T-helper 1 cell treated with Interleukin-12 subunit alpha and Interleukin-12 subunit beta and Interleukin-4 antibody, amounts not matched to agents 30 ng/mL and 1 ng/mL, for 36 hours (primary cell): ENCODE data around the gene TPD52L2. TPM values are rescaled to one million over a fixed set of nuclear protein-coding genes. Genes with fewer than 3 reads are reported as not detected.

ENCODE experiments used
- intact Hi-C: fragments of 100-400 bp; cut with micrococcal nuclease; formaldehyde crosslinking; loops from one replicate; pipeline ENCODE4 v1.15.1; 2024
- total RNA-seq: library from RNA; stranded (reverse); gene quantifications from 2 replicates; pipeline ENCODE4 v1.2.3, GENCODE V29; 2022

Gene TPD52L2
- total RNA-seq: 53.8 and 53.9 TPM in 2 replicates

DNA sequence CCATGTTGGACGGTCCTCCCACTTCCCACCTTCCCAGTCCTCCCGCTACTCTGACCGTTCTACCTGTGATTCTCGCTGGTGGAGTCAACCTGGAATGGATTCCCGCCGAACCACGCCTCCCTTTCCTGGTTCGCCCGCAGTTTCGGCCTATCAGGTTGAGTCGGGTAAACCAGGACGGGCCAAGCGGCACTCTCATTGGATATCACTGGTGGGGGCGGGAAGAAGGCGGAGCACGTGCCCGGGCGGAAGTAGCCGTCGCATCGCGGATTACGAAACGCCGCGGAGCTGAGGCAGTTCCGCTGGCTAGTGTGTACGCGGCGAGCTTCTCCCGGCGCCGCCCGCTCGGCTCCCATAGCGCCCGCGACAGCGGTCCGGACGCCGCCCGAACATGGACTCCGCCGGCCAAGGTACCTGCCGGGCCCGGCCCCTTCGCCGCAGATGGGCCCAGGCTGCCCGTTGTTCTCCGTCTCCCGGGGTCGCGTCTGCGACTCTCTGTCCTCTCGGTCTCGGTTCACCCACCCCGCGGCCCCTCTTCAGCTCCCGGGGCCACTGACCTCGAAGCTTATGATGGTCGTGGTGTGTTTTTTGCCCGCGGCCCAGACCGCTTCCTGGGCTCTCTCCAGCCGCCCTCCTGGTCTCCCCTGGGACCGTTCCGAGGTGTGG, at the start of gene TPD52L2:
TSS of gene TPD52L2 (plus strand) at position 293 of the 663 bp plus-strand sequence. CDS start at position 389, 96 bp downstream.
- intact Hi-C loops: loop anchor here (1.0 to 5.0 kb wide), 17 partner anchors 8 to 345 kb away; partner anchors contain the start of genes ARFRP1, FNDC11, GMEB2 and LIME1

DNA sequence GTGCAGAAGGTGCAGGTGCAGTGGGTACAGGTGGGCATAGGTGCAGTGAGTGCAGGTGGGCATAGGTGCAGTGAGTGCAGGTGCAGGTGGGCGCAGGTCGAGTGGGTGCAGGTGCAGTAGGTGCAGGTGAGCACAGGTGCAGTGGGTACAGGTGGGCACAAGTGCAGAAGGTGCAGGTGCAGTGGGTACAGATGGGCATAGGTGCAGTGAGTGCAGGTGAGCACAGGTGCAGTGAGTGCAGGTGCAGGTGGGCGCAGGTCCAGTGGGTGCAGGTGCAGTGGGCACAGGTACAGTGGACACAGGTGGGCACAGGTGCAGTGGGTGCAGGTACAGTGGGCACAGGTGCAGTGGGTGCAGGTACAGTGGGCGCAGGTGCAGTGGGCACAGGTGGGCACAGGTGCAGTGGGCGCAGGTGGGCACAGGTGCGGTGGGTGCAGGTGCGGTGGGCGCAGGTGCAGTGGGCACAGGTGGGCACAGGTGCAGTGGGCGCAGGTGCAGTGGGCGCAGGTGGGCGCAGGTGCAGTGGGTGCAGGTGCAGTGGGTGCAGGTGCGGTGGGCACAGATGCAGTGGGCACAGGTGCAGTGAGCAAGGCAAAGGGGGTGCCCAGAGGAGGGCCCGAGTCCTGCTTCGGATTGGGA, 49.3 kb upstream of the TPD52L2 start:
- intact Hi-C loops: no loop called here

DNA sequence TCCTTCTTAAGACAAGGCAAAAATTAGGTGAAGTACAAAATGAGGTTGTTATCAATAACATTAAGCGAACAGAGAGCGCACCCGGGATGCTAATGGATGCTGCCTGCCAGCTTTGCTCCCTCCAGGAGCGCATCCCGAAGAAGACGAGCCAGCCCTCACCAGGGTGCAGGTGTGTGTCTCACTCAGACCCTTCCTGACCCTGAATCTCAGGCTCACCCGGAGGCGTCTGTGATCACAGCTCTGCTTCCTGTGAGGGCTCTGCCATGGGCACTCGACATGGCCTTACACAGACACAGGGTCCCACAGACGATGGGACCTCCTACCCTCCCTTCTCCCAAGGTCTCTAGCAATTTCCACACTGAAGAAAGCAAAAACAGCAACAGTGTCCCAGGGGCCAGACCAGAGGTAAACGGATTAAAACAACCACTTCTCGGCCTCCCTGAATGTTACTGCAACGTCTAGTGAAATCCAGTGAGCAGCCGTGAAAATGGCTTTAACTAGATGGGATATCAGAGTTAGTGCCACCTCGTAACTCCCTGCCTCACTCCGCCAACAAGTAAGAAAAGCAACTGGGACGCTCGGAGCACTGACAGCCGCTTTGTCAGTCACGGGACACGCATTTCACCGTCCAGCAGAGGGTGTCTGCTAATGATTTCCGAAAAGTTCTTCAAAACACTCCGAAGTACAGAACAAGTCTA, 45.7 kb upstream of the TPD52L2 start:
- intact Hi-C loops: no loop called here

DNA sequence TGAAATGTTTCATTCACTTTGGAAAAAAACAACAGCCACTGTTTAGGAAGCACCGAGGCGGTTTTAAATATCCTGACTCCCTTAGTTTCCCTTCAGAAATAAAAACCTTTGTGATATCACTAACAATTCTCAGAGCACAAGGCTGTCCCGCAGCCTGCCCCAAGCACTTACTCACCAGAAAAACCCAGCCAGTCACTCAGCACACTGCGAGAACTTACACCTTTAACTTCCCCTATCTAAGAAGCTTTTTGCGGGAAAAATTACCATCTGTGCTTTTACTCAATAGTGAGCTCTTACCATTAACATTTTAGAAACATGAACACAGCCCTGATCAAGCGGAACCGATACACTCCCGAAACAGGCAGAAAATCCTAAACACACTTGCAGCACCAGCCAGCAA, 43.3 kb upstream of the TPD52L2 start:
- intact Hi-C loops: no loop called here

DNA sequence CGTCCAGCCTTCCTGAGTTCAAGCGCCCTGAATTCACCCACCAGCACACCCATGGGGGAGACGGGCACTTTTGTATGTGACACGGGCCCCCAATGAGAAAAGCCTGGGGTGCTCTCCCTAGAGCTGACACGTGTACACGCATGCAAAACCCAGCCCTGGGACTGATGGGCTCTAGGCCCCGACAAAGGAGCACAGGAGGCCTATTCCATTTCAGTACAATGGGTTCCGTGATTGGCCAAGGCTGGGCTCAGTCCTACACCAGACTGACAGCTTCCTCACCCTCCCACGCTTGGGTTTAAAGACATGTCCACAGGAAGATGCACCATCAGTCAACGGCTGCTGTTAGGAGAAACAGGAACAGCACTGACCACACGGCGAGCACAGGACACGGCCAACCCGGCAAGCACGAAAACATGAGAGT, 42.8 kb upstream of the TPD52L2 start:
- intact Hi-C loops: no loop called here

DNA sequence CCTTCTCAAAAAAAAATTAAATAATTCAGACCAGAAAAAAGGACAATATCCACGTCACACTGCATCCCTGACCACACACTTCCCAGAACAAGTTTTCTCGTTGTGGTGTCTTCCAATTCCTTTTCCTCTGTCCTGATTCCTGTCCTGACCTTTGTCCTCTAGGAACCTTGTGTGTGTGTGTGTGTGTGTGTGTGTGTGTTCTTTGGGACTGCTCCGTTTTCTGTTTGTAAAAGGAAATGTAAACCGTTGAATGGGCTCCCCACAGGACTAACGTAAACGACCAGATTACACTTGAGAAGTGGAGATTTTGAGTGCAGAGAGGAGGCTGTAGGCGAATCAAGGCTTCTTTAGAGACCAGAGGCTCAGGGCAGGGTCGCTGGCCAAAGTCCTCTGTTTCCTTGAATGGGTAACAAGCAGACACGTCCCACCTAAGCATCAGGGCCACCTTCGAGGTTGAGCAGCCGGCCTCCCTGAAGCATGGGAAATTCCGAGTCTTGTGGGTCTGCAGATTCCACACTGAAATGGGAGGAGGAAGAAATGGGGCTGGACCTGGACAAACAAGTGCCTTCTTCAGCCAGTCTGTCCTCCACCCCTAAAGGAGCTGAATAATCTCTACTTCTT, 41.3 kb upstream of the TPD52L2 start:
- intact Hi-C loops: no loop called here

DNA sequence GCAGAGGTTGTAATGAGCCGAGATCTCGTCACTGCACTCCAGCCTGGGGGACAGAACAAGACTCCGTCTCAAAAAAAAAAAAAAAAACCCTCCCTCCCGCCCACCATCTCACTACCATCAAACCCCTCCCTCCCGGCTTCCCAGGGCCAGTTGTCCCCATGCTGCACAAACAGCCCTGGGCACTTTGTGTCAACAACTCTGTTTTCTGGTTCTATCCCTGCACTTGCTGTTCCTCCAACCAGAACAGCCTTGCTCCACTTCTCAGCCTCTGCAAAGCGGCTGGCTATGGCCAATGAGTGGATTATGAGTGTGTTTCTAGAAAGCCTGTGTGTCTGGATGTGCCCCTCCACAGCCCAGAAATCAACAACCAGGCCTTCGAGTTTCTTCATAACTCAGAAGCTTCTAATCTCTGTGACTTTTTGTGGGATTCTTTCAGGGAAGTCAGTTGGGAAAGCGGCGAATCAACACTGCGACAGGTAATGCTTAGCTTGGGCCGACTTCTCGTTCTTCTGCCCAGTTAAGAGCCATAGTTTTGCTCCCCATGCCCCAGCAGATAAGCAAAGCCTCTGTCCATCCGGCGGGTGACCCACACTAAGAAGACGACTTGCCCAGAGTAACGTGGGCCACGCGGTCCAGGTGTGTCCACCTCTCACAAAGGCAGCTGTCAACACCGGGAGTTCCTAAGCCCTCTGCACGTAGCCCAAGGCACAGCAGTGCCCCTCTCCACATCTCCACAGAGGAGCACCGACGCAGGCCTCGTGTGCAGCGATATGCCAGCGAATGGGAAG, 39.5 kb upstream of the TPD52L2 start:
- intact Hi-C loops: no loop called here

DNA sequence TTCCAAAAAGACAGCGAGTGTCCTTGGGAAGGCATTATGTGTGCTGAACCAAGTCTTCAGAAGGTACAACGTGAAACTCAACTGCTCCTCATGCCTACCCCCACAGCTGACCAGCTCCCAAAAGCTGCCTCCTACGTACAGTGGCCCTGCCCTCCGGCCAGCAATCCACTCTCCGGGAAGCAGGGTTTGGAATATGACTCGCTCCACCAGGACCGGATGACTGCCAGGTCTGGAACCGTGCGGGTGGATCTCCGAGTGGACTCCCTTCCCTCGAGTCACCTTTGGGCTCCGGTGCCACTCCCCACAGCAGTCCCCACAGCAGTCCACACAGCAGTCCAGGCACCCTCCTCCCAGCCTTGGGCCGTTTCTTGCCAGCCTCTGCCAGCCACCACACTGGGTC, 38.3 kb upstream of the TPD52L2 start:
- intact Hi-C loops: no loop called here

DNA sequence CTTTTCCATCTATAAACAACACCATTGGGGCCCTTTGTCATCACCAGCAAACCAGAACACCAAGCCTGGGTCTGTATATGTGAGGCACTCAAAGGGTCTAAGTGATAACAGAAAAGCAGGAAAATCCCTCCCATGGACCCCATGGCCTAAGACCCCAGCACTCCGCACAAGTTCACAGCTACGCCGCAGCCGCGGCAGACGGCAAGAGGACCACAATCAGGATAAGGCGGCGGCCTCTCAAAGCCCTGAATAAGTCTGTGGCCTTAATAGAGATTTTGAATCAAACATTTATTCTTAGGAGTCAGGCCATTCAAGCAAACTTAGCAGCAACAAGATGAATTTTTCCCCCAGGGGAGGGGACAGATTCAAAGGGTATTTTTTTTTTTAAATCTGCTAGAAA, 36.9 kb upstream of the TPD52L2 start:
- intact Hi-C loops: no loop called here

DNA sequence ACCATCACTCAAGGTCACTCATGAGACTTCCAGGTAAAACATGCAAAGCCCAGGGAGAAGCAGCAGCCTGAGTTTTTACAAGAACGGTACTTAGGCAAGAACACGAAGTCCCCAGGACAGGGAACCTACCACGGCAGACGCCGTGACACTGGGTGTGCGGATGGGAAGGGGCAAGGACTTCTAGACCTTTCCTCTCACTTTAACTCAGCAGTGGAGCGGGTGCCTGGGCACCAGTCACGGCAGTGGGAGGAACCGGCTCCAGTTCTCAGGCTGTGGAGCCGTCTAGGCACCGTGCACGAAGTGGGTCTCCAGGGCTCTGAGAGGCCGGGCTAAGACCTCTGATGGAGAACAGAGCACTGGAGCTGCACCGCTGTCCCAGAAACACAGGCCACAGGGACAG, 36.5 kb upstream of the TPD52L2 start:
- intact Hi-C loops: no loop called here

DNA sequence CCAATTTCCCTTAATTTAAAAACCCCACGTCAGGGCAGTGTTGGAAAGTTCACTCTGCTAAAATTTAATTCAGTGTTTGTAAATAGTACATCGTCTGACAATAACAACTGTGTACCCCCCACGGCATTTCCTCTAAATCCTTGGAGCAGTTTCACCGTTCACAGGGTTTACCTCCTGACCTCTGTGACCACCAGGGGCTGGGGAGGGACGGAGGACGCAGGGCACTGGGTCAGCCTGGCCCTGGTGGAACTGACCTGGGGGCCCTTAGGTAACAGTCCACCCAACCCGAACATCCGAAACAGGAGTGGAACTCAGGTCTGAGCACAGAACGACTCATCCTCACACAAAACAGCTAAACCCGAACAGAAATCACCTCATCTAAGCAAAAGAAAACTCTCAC, 36.1 kb upstream of the TPD52L2 start:
- intact Hi-C loops: no loop called here

DNA sequence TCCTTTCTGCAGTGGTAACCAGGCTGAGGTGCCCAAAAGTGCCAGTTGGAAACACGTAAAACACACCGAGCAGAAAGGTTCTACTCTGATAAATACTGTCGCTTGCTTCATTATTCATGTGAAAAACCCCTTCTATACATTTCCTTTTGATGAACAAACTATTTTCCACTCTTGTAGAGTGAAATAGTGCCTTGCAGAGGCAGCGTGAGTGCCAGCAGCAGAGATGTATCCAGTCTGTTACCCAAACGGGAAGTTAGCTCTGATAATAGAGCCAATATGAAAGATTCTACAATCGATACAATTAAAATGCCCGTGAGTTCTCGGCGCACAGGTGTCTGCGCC, 35.5 kb upstream of the TPD52L2 start:
- intact Hi-C loops: no loop called here

DNA sequence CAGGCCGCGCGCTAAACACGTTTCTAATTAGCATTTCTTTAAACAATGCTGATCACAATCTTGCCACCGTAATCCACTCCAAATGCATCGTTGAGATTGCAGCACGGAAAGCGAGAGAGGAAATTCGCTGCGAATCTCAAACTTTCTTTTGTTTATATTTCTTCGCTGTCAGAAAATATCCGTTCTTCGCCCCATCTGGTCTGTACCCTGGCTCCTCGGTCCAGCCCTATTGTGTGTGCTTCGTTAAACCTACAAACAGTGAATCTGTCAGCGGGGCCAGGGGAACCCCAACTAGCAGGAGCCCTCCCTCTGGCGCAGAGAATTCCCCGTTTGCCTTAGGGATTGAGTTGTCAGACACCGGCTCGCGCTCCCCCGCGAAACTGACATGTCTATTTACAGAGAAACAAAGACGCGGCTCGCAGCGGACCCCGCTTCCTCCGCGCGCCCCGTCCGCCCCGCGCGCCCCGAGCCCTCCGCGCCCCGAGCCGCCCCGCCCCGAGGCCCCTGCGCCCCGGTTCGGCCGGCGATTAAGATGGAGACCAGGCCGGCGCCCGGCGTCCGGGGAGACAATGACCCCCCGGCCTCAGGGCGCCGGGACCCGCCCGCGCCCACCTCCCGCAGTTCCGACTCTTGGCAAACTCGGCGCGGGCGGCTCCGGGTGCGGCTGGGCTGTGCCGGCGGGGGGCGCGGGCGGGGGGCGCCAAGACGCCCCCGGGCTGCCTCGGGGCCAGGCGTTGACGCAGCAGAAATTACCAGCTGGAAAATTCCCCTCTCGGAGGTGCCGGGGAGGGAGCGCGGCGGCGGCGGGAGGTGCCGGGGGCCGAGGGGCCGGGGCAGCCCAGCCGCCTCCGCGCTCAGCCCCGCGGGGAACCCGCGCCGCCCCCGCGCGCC, 34.9 kb upstream of the TPD52L2 start:
- intact Hi-C loops: loop anchor here (2.0 kb wide), 2 partner anchors 35 to 65 kb away; partner anchors contain the start of genes DNAJC5 and TPD52L2

DNA sequence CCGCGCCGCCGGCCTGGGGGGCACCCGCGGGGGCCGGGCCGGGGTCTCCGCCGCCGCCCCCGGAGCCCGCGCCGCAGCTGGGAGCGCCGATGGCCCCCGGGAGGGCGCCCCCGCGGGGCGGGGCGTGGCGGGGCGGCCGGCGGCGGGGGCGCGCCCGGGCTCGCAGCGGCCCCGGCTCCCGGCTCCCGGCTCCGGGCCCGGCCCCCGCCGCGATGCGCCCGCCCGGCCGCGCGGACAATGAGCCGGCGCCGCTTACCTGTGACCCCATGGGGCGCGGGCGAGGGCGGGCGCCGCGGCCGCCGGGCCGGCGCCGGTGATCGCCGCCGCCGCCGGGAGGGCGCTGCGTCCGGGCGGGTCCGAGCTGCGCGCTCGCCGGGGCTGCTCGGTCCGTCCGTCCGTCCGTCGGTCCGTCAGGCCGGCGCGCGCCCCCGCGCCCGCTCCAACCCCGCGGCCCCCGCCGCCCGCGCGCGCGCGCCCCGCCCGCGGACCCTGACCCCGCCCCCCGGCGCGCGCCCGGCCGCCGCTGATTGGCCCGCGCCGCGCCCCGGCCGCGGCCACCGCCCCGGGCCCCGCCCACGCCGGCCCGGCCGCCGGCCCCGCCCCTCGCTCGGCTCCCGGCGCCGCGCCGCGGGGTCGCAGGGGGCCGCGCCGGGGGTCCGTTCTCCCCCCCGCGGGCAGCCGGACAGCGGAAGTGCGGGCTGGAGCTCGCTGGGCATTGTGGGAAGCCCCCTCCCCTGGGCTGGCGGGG, 34.1 kb upstream of the TPD52L2 start, which contains the start of gene ZBTB46:
TSS of gene ZBTB46 (minus strand) at position 424 of the 748 bp plus-strand sequence. CDS start 40,507 bp downstream, outside the sequence.
- intact Hi-C loops: loop anchor here (2.0 kb wide), 2 partner anchors 34 to 64 kb away; partner anchors contain the start of genes DNAJC5 and TPD52L2

DNA sequence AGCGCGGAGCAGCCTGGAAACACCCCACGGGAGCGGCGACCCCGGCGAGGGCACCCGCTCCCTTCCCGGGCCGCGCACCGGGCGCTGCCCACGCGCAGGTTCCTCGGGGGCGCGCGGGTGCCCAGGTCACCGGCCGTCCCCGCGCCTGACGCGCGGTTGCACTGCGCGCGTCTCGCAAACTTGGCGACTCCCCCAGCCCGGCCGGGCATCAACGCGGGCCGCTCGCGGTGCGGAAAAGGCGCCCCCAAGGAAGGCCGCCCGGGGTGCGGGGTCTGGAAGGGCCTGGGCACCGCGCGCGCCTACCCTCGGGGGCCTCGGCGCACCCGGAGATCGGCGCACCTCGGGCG, 33.5 kb upstream of the TPD52L2 start:
- intact Hi-C loops: loop anchor here (2.0 kb wide), 2 partner anchors 33 to 63 kb away; partner anchors contain the start of genes DNAJC5 and TPD52L2

DNA sequence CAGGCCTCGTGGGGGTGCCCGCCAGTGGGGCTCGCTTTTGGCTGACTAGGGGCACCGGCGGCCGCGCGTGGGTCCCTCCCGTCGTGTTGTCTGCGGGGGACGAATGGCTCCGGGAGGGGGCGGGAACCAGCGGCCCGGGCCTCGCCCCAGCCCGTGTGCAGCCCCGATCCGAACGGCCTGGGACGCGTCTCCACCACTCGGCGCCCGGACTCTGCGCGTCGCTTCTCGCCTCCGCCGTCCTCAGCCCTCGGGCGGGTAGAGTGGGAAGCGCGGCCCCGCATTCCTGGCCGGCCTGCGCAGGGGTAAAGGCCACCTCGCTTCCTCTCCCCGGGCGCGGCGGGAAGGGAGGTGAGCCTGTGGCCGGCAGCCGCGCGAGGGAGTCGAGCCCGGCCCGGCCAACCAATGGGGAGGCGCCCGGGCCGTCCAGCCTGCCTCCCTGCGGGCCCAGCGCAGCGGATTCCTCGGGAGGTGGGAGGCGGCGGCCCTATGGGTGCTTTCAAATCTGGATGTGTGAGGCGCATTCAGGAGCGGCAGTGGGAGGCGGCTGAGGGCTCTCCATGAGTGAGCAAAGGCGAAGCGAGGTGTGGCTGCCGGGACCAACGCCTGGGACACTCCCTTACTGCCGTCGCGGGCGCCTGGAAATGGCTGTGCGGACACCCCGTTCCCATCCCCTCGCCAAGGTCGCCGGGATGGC, 32.9 kb upstream of the TPD52L2 start:
- intact Hi-C loops: loop anchor here (2.0 kb wide), 2 partner anchors 33 to 63 kb away; partner anchors contain the start of genes DNAJC5 and TPD52L2

DNA sequence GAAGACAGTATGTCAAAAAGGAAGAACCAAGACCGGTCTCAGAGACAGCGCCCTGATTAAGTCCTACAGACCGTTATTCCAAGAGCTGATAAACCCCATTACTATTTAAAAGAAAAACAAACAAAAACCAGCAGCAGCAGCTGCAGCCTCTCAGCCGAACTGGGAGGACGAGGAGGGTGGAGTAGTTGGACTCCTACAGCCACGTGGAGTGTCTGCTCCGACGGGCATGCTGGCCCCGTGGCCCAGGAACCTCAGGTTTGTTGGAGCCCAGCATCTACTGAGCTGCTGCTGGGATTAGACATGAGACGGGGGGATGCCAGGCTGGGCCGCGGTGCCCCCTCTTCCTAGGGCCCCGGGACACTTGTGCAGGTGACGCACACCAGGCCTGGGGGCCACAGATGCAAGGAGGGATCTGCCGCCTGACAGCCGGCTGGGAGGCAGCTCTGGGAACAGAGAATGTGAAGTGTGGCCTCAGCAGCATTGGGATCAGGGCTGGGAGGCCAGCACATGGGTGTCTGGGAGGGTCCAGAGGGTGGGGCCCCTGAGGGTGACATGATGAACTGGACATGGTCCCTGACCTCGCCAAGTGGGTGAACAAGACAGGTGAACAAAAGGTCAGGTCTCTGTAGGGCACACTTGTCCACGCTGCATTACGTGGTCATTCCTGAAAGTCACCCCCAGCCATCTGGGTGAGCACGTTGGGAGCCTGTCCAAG, 31.1 kb upstream of the TPD52L2 start:
- intact Hi-C loops: no loop called here

DNA sequence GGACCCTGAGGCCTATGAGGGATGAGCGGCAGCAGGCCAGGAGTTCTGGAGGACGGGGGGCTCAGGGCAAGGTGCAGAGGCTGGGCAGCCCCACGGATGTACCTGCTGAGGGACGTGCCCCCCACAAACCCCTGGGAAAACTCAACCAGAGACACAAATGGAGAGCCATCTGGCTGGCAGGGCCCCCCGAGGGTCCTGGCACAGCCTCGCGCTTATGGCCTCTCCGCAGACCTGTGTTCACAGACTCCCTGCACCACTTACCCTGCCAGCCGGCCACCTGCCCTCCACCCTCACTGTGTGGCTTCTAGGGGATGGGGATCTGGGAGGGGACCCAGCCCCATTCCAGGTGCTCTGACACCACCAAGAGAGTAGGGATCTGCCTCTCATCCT, 30.6 kb upstream of the TPD52L2 start:
- intact Hi-C loops: no loop called here
